ENCODE data around the gene ARPC5.

ARPC5 gene

DNA sequence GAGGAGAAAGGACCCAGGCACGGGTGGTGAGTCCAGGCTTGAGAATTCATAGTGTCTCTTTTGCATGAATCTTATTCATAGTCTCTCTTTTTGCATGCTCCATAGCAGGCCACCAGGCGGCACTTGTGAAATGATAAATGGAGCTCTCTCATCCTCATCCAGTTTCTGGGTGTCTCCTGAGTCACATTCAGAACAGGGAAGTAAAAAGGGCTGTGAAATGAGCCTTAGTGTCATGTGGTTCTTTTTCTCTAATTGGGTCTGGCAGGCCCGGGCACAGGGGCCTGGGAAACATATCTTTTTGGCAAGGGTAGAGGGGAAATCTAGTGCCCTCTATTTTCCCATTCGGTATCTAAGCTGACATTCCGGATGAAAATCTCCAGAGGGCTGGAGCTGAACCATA, 26.3 kb downstream of the ARPC5 start:
- DNase-seq: peak; percentile 81

GRCh38 chr1:183607322-183607980, 28.1 kb downstream of the ARPC5 start:
- no peak for DNase-seq

- DNase-seq: no peak
These were observed 29.7 kb downstream of the ARPC5 start for GRCh38 chr1:183605904-183606303.

GRCh38 chr1:183604815-183605214, 30.8 kb downstream of the ARPC5 start:
- DNase-seq: no peak

DNA sequence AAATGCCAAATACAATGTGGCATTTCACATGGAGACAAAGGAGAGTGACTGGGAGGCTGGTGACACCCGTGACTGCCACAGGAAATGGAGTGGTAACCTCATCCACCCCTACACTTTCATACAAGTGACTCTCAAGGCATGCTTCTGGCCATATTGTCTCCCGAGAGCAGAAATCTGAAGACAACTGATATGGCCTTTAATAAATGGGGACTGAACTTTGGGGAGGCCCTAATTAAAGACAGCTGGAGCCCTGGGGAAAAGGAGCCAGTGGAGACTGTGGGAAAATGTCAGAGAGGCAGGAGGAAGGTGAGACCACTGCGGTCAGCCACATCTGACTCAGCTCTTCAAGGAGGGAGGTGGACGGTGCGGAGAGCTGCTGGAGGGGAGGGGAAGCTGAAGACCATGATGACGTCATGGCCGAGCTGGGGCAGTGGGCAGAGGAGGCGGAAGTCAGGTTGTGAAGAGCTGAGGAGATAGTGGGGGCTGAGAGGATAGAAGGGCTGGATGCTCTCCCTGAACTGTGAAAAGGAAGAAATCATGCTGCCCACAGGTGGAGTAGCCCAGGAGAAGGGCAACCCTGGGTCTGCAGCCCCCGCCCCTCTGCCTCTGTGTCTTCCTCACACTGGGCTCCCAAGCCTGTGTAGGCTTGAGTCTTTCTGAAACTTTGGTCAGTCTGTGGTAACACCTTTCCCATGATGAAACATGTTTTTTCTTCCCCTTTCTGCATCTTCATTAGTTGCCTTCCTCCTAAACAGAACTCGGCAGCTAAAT, 31.4 kb downstream of the ARPC5 start:
- peak; percentile 91 for DNase-seq

DNA sequence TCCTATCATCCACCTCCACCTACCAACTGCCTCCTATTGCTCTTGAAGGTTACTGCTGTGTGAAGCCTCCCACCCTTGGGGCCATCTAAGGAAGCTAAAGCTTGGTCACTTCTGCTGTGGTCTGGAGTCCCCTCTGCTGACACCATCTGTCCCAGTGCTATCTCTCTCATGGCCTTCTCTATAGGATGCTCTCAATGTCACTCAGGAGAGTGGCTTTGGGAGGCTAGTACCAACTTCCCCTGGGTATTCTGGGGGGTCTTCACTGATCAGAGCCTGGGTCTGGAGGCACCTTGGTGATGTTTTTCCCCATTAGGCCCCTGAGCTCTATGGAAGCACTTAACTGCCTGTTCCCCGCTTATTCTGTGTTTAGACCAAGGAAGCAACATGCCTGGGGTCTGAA, 33.1 kb downstream of the ARPC5 start:
- DNase-seq: no peak

- DNase-seq: no peak
These were observed 34.9 kb downstream of the ARPC5 start for GRCh38 chr1:183600634-183601033.

GRCh38 chr1:183600136-183600535, 35.4 kb downstream of the ARPC5 start:
- peak; percentile 68 for DNase-seq

- no peak for DNase-seq
These were observed 37.2 kb downstream of the ARPC5 start for GRCh38 chr1:183598386-183598785.

- no peak for DNase-seq
These were observed 37.8 kb downstream of the ARPC5 start for GRCh38 chr1:183597656-183598347.

DNA sequence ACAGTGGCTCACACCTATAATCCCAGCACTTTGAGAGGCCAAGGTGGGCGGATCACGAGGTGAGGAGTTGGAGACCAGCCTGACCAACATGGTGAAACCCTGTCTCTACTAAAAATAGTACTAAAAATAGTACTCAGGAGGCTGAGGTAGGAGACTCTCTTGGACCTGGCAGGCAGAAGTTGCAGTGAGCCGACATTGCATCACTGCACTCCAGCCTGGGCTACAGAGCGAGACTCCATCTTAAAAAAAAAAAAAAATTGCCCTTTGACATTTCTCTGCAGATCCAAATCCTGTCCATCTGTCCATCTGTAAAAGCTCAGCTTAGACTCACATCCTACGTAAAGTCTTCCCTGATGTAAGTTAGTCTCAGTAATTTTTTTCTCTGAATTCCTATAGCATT, 39.1 kb downstream of the ARPC5 start:
- DNase-seq: no peak

- no peak for DNase-seq
These were observed 40.0 kb downstream of the ARPC5 start for GRCh38 chr1:183595537-183595936.

- DNase-seq: no peak
These were observed 42.2 kb downstream of the ARPC5 start for GRCh38 chr1:183593356-183593755.

DNA sequence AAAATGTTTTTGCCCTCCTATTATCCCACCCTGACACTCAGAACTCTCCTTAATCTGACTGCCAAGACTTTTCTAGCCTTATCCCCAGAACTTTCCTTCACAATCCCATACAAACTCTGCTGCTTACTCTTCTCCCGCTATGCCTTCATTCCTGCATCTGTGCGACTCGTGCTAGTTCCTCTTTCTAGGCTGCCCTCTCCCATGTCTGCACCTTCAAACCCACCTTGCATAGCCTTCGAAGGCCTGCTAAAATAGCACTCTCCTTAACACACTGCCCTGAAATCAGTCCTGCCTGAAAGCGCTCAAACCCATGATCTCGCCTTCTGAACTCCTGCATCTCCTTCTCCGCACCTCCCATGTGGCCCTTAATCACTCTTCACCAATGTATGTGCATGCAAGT, 42.9 kb downstream of the ARPC5 start:
- no peak for DNase-seq

- no peak for DNase-seq
These were observed 45.1 kb downstream of the ARPC5 start, which contains the start of gene NCF2 for GRCh38 chr1:183590244-183591191. Gene NCF2, minus strand, starts transcription at chr1:183590459. Its CDS starts 130 bp downstream, at chr1:183590329.

- no peak for DNase-seq
These were observed 45.7 kb downstream of the ARPC5 start for GRCh38 chr1:183589874-183590243.

DNA sequence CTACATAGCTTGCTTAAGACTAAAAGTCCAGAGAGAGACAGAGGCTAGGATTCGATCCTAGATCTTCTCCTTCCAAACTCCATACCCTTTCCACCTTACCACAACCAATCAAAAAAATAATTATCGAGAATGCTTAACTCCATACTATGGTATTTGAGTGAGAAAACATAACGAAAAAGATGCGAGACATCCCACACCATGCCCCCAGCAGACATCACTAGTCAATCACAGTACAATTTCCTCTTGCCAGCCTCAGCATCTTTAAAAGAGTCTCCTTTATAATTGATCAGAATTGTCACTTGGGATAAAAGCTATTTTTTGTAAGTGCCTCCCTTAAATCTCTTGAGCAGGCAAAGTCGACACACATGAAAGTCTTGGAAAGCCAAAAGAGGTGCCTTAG, 46.2 kb downstream of the ARPC5 start:
- no peak for DNase-seq

DNA sequence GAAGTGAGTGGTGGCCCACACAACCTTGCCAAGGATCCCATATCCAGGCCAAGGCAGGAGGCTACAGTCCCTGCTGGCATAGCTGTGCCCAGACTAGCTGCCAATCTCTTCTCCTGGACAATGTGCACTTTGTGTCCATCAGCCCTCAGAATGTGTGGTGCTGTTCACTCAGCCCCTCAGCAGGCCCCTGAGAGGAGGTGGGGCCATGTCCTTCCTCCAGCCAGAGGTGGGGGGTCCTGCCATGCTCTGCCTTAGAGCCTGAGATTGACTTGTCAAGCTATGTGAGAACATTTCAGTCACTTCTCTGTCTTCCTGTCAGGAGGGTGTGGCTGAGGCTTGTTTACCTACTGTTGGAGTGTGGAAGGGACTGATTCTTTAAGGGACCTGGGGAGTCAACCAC, 46.8 kb downstream of the ARPC5 start:
- no peak for DNase-seq

DNA sequence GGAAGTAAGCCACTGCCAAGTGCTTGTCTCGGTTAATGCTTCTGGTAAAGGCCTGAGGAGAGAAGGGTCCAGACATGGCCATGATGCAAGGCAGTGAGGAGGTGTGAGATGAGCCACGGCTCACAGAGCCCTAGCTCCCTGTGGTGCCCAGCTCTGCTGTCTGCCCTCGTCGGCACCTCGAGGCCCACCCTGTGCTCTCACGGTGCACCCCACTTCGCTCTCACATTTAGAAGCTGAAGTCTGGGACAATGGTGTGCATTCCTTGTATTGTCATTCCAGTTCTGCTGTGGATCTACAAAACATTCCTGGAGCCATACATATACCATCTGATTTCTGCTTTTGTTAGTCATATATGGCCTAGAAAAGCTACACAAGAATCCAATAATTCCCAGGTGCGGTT, 48.7 kb downstream of the ARPC5 start:
- no peak for DNase-seq

- DNase-seq: no peak
These were observed 49.1 kb downstream of the ARPC5 start for GRCh38 chr1:183586455-183586854.

DNA sequence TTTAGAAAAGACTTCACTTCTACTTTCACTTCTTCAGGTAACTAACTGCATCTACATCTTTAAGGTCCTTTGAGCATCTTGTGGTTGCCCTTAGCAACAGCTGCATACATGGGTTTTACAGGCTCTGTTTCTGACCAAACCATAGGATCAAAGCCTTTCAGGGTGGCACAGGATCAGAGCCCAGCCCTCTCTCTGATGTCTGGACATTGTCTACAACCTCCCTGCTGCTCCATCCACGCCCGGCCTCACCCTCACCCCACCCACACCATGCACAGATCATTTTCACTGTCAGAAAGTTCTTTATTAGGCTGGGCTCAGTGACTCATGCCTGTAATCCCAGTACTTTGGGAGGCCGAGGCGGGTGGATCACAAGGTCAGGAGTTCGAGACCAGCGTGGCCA, 50.5 kb downstream of the ARPC5 start:
- DNase-seq: no peak

DNA sequence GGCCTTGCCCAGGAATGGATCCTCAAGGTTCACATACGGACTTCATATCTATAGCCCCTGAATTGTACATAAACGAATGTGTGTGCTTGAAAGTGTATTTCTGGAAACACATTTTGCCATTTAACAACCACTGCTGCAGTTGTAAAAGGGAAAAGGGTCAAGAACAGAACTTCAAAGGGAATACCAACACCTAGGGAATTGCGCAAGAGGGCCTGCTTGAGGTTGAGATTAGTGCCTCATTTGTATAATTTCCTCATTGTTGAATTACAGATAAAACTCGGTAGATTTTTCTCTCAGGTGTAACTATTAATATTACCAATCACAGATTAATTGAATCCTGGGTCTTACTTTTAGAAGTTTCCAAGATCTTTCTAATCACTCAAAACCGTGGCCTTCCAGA, 51.4 kb downstream of the ARPC5 start:
- no peak for DNase-seq

GRCh38 chr1:183583466-183583865, 52.1 kb downstream of the ARPC5 start:
- no peak for DNase-seq
